ENCODE data around the gene PDE1A. TPM values are rescaled to one million over a fixed set of nuclear protein-coding genes. Genes with fewer than 3 reads are reported as not detected.
"Not testable (repeated sequence)": the region's sequence is repeated elsewhere in the genome, so short reads cannot be mapped to it uniquely, and the experiment has no call there.

Gene PDE1A
- polyA plus RNA-seq, 2 of the 4 experiments (the other 2 are of a cell fraction): 0.28 to 3.2 TPM

DNA sequence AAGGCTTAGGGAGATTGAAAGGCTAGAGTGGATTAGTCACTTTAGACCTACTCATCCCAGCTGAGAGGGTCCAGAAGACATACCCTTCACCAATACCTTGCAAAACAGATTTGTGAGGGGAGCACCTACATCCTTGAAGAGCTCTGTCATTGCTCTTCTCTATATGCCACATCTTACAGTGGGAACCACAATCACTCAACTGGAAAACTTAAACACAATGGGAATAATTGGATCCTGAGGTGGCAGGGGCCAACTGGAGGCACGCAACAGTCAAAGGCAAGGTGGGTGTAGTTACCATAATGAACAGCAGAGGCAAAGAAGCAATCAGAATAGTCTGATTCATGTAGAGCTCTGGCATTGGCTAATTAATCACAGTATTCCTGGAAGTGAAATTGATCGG lies 35.4 kb downstream of the PDE1A start:
- Histone ChIP-seq H3K4me1 (no peaks in the 10 kb centered on the region), H3K4me2 (no peak overlapping the region), H3K27ac (no peak overlapping the region), H3K4me3 (no peak overlapping the region), H3K9me3 (no peaks in the 10 kb centered on the region)
- no peak for TF ChIP-seq CBX2 (IDR thresholded peaks at IDR 0.05; ENCODE audit: borderline replicate concordance, low read depth)
- no peak for TF ChIP-seq FOSL2 (IDR thresholded peaks at IDR 0.05)
- TF ChIP-seq FOSL2 (CRISPR knock-in tag; IDR thresholded peaks at IDR 0.05): no peak
- TF ChIP-seq MYC (IDR thresholded peaks at IDR 0.05; ENCODE audit: borderline replicate concordance, low read length): no peak
- no peak for TF ChIP-seq ELK1 (IDR thresholded peaks at IDR 0.05; ENCODE audit: low read depth, low read length)
- TF ChIP-seq GATA3 (IDR thresholded peaks at IDR 0.05; ENCODE audit: borderline replicate concordance): no peak
- TF ChIP-seq E2F6 (IDR thresholded peaks at IDR 0.05; ENCODE audit: borderline replicate concordance, low read depth): no peak
- no peak for TF ChIP-seq NFE2L2 (conservative IDR thresholded peaks at IDR 0.05; ENCODE audit: low read length)
- no peak for TF ChIP-seq RAD21 (conservative IDR thresholded peaks at IDR 0.05 in 1 of 2, IDR thresholded peaks at IDR 0.05 in 1 of 2)
- TF ChIP-seq HOXB13 (CRISPR knock-in tag; IDR thresholded peaks at IDR 0.05; ENCODE audit: low read depth): no peak
- TF ChIP-seq ESRRA (IDR thresholded peaks at IDR 0.05; ENCODE audit: borderline replicate concordance, low read length): no peak
- no peak for TF ChIP-seq PHF8 (IDR thresholded peaks at IDR 0.05; ENCODE audit: borderline replicate concordance, low read depth)
- no peak for TF ChIP-seq NPAS2 (CRISPR knock-in tag; IDR thresholded peaks at IDR 0.05; ENCODE audit: borderline replicate concordance)
- no peak for TF ChIP-seq FOSB (CRISPR knock-in tag; IDR thresholded peaks at IDR 0.05)
- DNase-seq (ENCODE audit: low read depth in 1 of 2, low spot score in 1 of 2) (no peak), FAIRE-seq (no peak), ATAC-seq (no peak)
- WGBS (ENCODE audit: missing lambda C conversion rate): 88% methylated on average over 2 of the region's 2 CpGs
- POLR2A ChIA-PET: no interaction called here
- CTCF ChIA-PET: no interaction called here

- H3K4me2 ChIP-seq; H3K9me3 ChIP-seq; H3K27ac ChIP-seq; H3K4me1 ChIP-seq; ATAC-seq; DNase-seq (ENCODE audit: low read depth in 1 of 2, low spot score in 1 of 2); H3K4me3 ChIP-seq; CTCF ChIA-PET; POLR2A ChIA-PET; FAIRE-seq: not testable (repeated sequence)
- WGBS (ENCODE audit: missing lambda C conversion rate): 100% methylated on average over 1 of the region's 42 CpGs
Observed at GRCh38 chr2:182386267-182386880, 40.5 kb downstream of the PDE1A start.

GRCh38 chr2:182384860-182385259 lies 42.0 kb downstream of the PDE1A start:
- DNase-seq (ENCODE audit: low read depth in 1 of 2, low spot score in 1 of 2) (no peak), FAIRE-seq (no peak), ATAC-seq (no peak)
- POLR2A ChIA-PET: no interaction called here
- no peak for TF ChIP-seq USF2 (IDR thresholded peaks at IDR 0.05)
- no peak for TF ChIP-seq PHF8 (IDR thresholded peaks at IDR 0.05; ENCODE audit: borderline replicate concordance, low read depth)
- no peak for TF ChIP-seq CHD4 (IDR thresholded peaks at IDR 0.05; ENCODE audit: borderline replicate concordance)
- TF ChIP-seq BHLHE40 (IDR thresholded peaks at IDR 0.05; ENCODE audit: low read depth, low read length): no peak
- TF ChIP-seq CBX8 (IDR thresholded peaks at IDR 0.05): no peak
- TF ChIP-seq FOSL2 (IDR thresholded peaks at IDR 0.05): no peak
- TF ChIP-seq FOSL2 (CRISPR knock-in tag; IDR thresholded peaks at IDR 0.05): no peak
- no peak for TF ChIP-seq ZFP36 (IDR thresholded peaks at IDR 0.05; ENCODE audit: borderline replicate concordance, partially characterized antibody)
- no peak for TF ChIP-seq KDM5A (IDR thresholded peaks at IDR 0.05)
- no peak for TF ChIP-seq NFE2L2 (conservative IDR thresholded peaks at IDR 0.05; ENCODE audit: low read length)
- 0 out of 3 replicates have a peak, but pooled peaks cover 4% of the 10 kb centered on the region for H3K9me3 ChIP-seq
- no peaks in the 10 kb centered on the region for H3K4me1 ChIP-seq
- CTCF ChIA-PET: no interaction called here
- H3K27ac ChIP-seq: no peak overlapping the region
- no peak overlapping the region for H3K4me2 ChIP-seq
- no peak overlapping the region for H3K4me3 ChIP-seq

All from A549 (cell line).